Fibroblast of pulmonary artery (primary cell): ENCODE data around the gene FANCE.

Source experiments
- DNase-seq: peaks from one replicate; pipeline ENCODE4 v3.0.0-alpha.2; 2010; ENCODE audit warnings: low read depth
- H3K4me3 ChIP-seq: replicated peaks from 2 replicates; pipeline ENCODE4 v1.5.1; 2011; ENCODE audit warnings: low read depth, mild to moderate bottlenecking, control low read depth, low read length, moderate library complexity
- CTCF ChIP-seq: IDR thresholded peaks from 2 replicates; pipeline ENCODE4 v1.5.1; 2011; ENCODE audit warnings: mild to moderate bottlenecking, control low read depth, low read length, inconsistent platforms; ENCODE audit errors: missing control alignments

FANCE gene

DNA sequence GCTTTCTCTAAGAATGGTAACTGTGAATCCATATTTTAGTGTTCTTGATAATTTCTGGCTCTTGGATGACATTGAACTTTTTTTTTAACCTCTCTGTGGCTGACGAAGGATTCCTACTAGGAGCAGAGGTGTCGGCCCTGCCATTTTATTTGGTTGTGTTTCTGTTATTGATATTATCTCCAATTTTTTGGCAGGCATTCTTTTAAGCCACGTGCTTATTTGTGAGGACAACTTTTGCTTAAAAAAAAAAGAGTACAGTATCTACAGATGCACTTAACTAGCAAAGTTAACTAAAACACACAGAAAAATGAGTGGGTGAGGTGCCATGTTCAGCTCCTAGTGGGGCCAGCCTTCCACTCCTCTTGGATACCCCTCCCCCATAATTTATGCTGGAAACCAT is 1.1 kb downstream of the FANCE start:
- H3K4me3 ChIP-seq: peak overlapping the region; percentile 55
- DNase-seq: no peak
- TF ChIP-seq CTCF: no peak

DNA sequence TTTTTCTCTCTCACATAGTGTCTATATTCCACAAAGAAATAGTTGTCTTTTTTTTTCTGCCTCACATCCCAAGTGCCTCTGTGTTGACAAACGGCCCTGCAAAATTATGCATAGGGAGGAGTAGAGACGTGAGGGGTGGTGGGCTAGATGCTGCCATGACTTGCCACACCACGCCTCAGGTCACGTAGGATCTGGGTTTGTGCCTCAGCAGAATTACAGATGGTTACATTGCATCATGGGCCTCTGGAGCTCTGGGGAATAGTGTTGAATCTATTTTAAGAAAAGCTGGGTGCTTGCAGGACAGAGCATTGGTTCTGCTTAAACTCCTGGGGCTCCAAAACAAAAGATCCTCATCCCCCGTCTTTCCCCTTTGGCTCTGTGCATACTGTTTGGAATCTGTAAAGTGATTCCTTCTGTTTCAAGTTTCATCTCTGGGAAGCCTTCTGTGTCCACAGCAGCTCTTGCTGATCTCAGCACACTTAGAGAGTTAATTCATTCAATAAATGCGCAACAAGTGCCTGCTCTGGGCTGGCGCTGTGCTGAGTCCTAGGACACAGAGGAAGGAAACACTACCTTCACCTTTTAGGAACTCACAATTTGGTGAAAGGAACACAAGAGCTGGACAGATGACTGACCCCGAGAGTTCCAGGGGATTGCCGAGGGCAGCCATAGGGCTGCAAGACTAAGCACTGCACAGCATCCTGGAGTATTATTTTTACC is 2.4 kb downstream of the FANCE start:
- H3K4me3 ChIP-seq: no peak overlapping the region
- TF ChIP-seq CTCF: no peak
- no peak for DNase-seq

- H3K4me3 ChIP-seq: no peak overlapping the region
- no peak for TF ChIP-seq CTCF
- DNase-seq: no peak
These were observed 5.8 kb downstream of the FANCE start for GRCh38 chr6:35457907-35458306.

DNA sequence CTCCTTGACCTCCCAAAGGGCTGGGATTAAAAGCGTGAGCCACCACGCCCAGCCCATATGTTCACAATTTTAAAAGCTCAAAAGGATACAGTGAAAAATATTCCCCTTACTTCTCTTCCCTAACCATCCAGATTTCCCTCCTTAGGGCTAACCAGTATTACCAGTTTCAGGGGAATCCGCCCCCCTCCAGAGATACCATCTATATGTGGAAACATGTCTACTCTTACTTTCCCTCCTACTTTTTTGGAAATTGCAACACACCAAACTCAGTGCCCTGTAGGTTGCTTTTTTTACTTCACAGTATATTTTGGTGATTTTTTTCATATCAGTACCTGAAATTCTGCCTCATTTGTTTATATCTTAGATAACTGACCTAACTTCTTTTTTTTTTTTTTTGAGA is 9.1 kb downstream of the FANCE start:
- no peak for DNase-seq
- TF ChIP-seq CTCF: no peak
- H3K4me3 ChIP-seq: no peak overlapping the region

- H3K4me3 ChIP-seq: no peak overlapping the region
- no peak for DNase-seq
- TF ChIP-seq CTCF: no peak
These were observed 11.2 kb downstream of the FANCE start for GRCh38 chr6:35463292-35463691.

DNA sequence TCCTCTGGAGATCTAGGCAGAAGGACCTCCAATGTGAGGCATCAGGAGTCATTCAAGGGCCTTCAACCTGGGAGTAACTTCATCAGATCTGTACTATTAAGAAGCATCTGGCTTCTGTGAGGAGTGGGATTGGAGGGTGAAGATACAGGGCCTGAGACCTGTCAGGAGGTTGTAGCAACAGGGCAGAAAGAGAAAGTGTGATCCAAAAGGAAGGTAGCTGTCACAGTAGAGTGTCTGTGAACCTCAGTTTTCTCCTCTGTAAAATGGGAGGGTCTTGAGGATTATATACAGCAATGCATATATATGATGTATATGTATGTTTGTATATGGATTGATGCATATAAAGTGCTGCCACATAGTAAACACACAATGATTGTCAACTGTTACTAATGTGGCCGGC is 13.5 kb downstream of the FANCE start:
- no peak overlapping the region for H3K4me3 ChIP-seq
- TF ChIP-seq CTCF: no peak
- no peak for DNase-seq
